Right lung (tissue), 5 donors: Measurements from ENCODE around the gene SMYD1. TPM values are rescaled to one million over a fixed set of nuclear protein-coding genes. Genes with fewer than 3 reads are reported as not detected.

Experiments
- DNase-seq, 2 donors: peaks; one replicate each; pipeline ENCODE4 v3.0.0-alpha.2; 2013
- polyA plus RNA-seq, 5 donors: library from polyadenylated mRNA; unstranded; fragments of 120-200 nt; gene quantifications; one replicate each; pipeline versions ENCODE4 v1.2.1 to v1.2.3, GENCODE V29; 2013; ENCODE audit warnings: inconsistent platforms in 1 of 5, low replicate concordance in 1 of 5; ENCODE audit not compliant: insufficient read length in 5 of 5, insufficient read depth in 1 of 5

The SMYD1 gene
- polyA plus RNA-seq, 5 donors: 0.06 to 10.6 (median 0.28) TPM; not detected in 1

GRCh38 chr2:88087073-88087472 lies 19.4 kb downstream of the SMYD1 start:
- no peak for DNase-seq

DNA sequence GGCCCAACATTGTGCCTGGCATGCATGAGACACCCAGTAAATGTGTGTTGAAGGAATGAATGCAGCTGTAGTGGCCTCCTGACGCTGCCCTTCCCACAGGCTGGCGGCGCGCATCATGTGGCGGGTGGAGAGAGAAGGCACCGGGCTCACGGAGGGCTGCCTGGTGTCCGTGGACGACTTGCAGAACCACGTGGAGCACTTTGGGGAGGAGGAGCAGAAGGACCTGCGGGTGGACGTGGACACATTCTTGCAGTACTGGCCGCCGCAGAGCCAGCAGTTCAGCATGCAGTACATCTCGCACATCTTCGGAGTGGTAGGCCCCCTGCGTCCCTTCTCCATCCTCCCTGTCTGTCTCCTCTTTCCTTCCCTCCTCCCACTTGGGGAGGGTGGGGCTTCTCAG lies 20.1 kb downstream of the SMYD1 start:
- DNase-seq: no peak

DNA sequence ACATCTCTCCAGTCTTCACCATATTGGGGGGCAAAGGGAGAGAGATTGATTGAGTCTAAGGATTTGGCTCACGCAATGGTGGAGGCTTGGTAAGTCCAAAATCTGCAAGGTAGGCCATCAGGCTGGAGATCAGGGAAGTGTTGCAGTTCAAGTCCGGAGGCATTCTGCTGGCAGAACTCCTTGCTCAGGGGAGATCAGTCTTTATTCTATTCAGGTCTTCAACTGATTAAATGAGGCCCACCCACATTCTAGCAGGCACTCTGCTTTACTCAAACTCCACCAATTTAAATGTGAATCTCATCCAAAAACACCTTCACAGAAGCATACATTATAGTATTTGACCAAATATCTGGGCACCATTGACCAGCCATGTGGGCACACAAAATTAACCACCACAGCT lies 21.4 kb downstream of the SMYD1 start:
- DNase-seq: no peak

GRCh38 chr2:88090446-88091283 lies 23.0 kb downstream of the SMYD1 start:
- no peak for DNase-seq

- DNase-seq: no peak
Measured at GRCh38 chr2:88091943-88092342, 24.3 kb downstream of the SMYD1 start.

DNA sequence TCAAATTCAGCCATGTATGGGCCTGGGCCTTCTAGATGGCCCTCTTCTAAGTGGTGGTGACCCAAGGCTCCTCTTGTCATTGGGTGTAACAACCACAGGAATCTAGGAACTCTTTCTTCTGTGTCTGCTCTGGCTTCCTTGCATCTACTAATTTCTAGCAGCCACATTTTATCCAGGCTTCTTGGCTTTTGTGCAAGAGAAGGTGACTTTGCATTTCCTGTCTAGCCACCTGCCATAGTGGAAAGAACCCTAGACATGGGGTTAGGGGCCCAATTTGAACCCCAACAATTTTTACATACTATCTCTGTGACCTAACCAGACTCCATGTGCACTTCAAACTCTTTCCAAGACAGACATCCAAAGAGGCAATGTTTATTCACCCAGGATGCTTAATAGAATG lies 25.1 kb downstream of the SMYD1 start:
- DNase-seq: no peak

DNA sequence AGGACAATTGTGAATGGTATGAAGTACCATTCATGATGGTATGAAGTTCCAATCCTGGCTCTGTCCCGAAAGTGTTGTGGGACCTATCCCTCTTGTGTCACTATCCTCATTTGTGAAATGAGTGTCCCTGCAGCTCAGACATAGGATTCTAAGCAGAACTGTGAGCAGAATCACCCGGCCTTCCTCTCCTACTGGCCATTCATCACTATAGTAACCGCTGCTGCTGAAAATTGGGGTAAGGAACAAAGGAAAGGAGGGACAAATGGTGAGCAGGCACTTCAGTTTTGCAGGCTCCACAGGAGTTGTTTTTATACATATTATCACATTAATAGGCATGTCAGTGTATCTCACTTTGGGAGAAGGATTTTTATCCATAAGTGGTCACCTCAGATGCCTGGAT lies 27.4 kb downstream of the SMYD1 start:
- DNase-seq: no peak

- DNase-seq: no peak
Measured at GRCh38 chr2:88096708-88097107, 29.1 kb downstream of the SMYD1 start.

GRCh38 chr2:88097192-88097591 lies 29.6 kb downstream of the SMYD1 start:
- no peak for DNase-seq

DNA sequence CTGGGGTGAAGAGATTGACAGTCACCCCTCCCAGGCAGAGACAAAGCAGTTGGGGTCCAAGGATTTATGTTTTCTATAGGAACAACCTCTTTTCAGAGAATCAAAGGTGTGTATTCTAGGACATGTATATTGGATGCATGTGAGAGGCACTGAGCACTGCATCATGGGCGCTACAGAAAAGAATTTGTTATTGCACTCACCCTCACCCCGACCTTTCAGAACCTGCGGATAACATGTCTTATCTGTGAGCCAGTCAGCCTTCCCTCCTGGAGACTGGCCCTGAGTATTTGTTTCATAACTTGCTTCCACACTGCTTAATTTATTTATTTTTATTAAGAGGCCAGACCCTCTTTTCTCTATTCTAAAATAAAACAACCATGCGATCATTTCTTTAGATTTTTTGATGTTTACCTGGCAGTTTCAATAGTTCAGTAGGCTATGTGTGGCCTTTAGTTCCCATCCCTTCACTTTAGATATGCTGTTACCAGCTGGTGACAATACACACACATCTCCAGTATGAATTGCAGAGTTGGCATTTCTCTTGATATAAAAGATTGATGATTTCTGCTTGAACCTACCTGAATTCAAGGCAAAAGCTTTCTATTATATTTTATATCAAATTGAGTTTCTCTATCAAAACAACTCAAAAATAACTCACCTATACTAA lies 30.4 kb downstream of the SMYD1 start:
- no peak for DNase-seq

DNA sequence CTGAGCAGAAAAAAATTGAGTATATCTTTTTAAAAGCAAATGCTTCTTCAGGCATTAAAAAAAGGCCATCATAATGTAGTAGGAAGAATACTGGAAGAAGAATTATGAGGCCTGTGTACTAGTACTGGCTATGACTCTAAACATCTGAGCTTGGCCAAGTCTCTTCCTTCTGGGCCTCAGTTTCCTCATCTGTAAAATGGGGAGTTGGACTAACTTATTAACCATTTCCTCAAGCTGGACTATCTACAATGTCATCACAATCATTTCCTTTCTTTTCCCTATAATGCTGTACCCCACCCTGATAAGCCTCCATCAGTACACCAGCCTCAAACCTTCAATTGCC lies 30.9 kb downstream of the SMYD1 start:
- DNase-seq: no peak

DNA sequence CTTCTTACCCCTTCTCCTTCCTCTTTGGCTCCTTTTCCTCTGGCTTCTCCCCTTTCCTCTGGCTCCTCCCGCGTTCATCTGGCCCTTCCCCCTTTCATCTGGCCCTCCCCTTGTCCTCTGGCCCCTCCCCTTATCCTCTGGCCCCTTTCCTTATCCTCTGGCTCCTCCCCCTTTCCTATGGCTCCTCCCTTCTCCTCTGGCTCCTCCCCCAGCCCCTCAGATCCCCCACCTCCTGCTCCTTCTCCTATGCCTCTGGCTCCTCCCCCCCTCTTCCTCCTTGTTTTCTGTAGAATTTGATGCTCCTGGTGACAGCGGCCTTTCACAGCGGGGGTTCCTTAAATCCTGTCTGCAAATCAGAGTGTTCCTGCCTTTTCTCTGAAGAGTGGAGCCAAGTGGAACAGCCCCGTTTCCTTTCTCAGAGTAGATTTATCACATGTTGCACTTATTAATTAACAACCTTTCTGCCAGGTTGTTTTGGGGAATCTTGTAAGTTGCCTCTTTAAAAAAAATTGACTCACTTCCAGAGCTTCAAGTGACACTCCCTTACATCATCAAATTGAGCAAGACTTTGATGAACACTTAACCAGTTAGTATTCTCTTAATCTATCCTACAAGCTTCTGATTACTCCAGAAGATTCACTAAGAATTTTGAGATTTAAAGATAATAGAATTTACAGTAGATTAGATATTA lies 32.3 kb downstream of the SMYD1 start:
- DNase-seq: peak in 1 of 2 donors; percentile 11

- no peak for DNase-seq
Measured at GRCh38 chr2:88100489-88100858, 32.8 kb downstream of the SMYD1 start.

GRCh38 chr2:88108796-88109195 lies 41.2 kb downstream of the SMYD1 start:
- DNase-seq: no peak

DNA sequence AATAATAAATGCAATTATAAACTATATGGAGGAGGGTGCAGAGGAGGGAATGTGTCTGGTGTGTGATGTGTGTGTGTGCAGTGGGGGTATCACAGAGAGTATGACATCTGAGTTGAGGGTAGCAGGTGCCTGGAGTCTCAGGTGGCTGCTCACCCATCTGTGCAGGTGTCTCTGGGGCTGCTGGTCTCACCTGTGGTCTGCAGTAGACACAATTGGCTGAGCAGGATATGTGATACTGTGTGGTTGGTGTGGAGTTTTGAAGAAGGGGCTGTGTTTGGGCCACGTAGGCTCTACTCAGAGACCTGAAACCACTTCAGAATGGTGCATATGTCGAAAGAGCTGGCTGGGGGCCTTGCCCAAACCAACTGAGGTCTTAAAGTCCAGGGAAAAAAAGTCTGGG lies 43.2 kb downstream of the SMYD1 start:
- no peak for DNase-seq

DNA sequence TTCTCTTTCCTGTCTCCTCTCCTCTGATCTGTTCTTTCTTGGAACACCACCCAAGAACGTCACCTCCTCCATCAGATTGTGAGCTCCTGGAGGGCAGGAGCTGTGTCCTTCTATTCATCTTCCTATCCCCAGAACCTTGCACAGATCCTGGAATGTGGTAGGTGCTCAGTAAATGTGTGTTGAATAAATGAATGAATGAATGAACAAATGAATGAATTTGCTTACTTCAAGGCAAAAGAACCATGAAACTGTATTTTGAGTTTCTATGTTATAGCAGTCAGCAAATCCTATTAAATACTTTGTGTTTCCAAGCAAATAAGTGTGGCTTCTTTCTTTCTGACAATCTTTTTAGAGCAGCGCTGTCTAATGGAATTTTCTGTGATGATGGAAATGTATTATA lies 45.4 kb downstream of the SMYD1 start:
- no peak for DNase-seq

DNA sequence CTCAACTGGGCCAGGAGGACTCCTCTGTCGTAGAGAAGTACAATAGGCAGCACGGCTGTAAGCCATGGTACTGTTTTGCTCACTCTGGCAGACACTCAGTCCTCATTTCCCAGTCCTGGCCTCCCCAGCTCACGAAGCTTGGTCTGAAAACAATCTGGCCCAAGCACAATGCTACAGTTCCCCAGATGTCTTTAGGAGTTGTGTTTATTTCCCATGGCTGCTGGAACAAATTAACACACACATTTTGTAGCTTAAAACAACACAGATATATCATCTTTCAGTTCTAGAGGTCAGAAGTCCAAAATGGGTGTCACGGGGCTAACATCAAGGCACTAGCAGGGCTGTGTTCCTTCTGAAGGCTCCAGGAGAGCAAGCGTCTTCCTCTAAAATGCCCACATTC lies 47.3 kb downstream of the SMYD1 start:
- DNase-seq: no peak

- DNase-seq: no peak
Measured at GRCh38 chr2:88115825-88116518, 48.3 kb downstream of the SMYD1 start.

DNA sequence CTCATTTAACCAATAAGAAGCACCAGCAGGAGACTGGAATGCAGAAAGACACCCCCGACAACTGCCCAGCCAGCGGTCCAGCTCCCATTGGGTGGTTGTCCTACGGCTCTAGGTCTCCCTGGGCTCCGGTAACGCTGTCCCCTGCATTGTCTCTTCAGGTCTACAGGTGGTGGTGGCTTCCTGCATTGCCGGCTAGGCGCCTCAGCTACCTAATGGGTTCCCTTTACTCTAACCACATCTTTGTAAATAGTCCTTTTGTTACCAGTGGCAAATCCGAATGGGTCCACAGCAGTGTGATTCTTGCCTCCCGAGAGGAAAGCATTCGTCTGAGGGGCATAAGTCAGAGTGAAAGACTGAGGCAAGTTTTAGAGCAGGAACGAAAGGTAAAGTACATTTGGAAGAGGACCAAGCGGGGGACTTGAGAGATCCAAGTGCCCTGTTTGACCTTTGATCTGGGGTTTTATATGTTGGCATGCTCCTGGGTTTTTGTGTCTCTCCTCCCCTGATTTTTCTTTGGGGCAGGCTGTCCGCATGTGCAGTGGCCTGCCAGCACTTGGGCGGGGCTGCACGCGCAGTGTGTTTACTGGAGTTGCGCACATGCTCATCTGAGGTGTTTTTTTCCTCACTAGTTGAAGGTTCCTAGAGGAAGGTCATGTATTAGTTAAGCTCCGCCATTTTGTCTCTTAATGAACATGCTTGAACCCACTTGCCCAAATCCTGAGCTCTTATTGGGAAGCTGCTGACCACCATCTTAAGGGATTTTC lies 49.2 kb downstream of the SMYD1 start:
- DNase-seq: no peak

GRCh38 chr2:88117973-88118372 lies 50.3 kb downstream of the SMYD1 start:
- no peak for DNase-seq

- no peak for DNase-seq
Measured at GRCh38 chr2:88121678-88122077, 54.1 kb downstream of the SMYD1 start.
